ENCODE measurements around the gene DLL1. TPM values are rescaled to one million over a fixed set of nuclear protein-coding genes. Genes with fewer than 3 reads are reported as not detected.
A peak's percentile ranks its signal among the peaks of the same experiment; 100 is the strongest.

DLL1 gene
- total and polyA plus RNA-seq, 9 of the 15 experiments (the other 6 are each of a cell fraction or from before 2014, with no cell fraction given) = not detected

- no peak overlapping the region for H3K27ac ChIP-seq (ENCODE audit: extremely low read depth, low read depth, low read length)
- H3K9me3 ChIP-seq (replicated peaks; ENCODE audit: control insufficient read depth, insufficient read depth, low read depth, low read length) = no peaks in the 10 kb centered on the region
- peaks cover 85 to 91% of the 10 kb centered on the region in 2 experiments for H3K27me3 ChIP-seq (ENCODE audit: control insufficient read depth in 2 of 2, insufficient read depth in 2 of 2, low read length in 2 of 2)
- BruUV-seq (replicated peaks) = no TSS peak
- ChIA-PET POLR2A (interaction anchor here (0.7 to 1.5 kb wide), 3 partner anchors 10 to 45 kb away, joined by 4 read pairs; no protein-coding TSS in a partner anchor), CTCF (ENCODE audit: low intra/inter-chr PET ratio) (no interaction called here)
- H2AFZ ChIP-seq (ENCODE audit: low read depth, low read length) = no peak overlapping the region
- H3K36me3 ChIP-seq (ENCODE audit: control insufficient read depth, insufficient read depth, low read length) = no peaks in the 10 kb centered on the region
- H3K4me3 ChIP-seq = no peak overlapping the region
- ATAC-seq (no peak), DNase-seq (ENCODE audit: extremely low read depth in 1 of 4, low spot score in 3 of 4) (no peak), FAIRE-seq (no peak)
- 1% methylated on average over 32 of the region's 32 CpGs for WGBS (ENCODE audit: insufficient coverage, low coverage, missing lambda C conversion rate)
- no peak for TF ChIP-seq CLOCK (CRISPR knock-in tag; IDR thresholded peaks at IDR 0.05; ENCODE audit: borderline replicate concordance)
- TF ChIP-seq USF1 (CRISPR knock-in tag; IDR thresholded peaks at IDR 0.05) = 0 out of 2 replicates have a peak, but pooled peaks have one; percentile 11
- no peak for TF ChIP-seq ZNF780A (CRISPR knock-in tag; IDR thresholded peaks at IDR 0.05)
- no peak for TF ChIP-seq MYBL2 (IDR thresholded peaks at IDR 0.05; ENCODE audit: low read depth)
- TF ChIP-seq MYBL2 (CRISPR knock-in tag; IDR thresholded peaks at IDR 0.05; ENCODE audit: borderline replicate concordance) = no peak
- no peak overlapping the region for H3K4me2 ChIP-seq (ENCODE audit: insufficient read depth, low read length)
- intact Hi-C loops (cut with micrococcal nuclease) = no loop called here
- H3K79me2 ChIP-seq (ENCODE audit: control insufficient read depth, insufficient read depth, low read length) = no peaks in the 10 kb centered on the region
- peak overlapping the region in 1 of 2 experiments; percentile 35; a peak in 1 of 4 replicates for H3K9ac ChIP-seq (ENCODE audit: insufficient read depth in 1 of 2, low read depth in 2 of 2, low read length in 2 of 2)
- in situ Hi-C loops (cut with MboI) = no loop called here
- H3K4me1 ChIP-seq (replicated peaks in 1 of 2; ENCODE audit: control insufficient read depth in 2 of 2, insufficient read depth in 2 of 2, low read length in 2 of 2) = peaks cover 0 to 16% of the 10 kb centered on the region in 2 experiments; a peak in 2 of 5 replicates
- 0 out of 2 replicates have a peak, but pooled peaks cover 7% of the 10 kb centered on the region for H4K20me1 ChIP-seq (replicated peaks; ENCODE audit: control insufficient read depth, insufficient read depth, low read length)
- H3K9me1 ChIP-seq (ENCODE audit: control insufficient read depth, insufficient read depth, low read length) = no peaks in the 10 kb centered on the region
Measured at GRCh38 chr6:170271771-170272314, 19.0 kb downstream of the DLL1 start.
